HG03159 (cell line): Measurements from ENCODE around the gene MESD.

ENCODE experiments used
- ATAC-seq: cut with Tn5 transposase; IDR thresholded peaks from one replicate; pipeline ENCODE4 v1.9.1; 2021; ENCODE audit warnings: mild to moderate bottlenecking, moderate library complexity; ENCODE audit not compliant: unreplicated experiment

Gene MESD

DNA sequence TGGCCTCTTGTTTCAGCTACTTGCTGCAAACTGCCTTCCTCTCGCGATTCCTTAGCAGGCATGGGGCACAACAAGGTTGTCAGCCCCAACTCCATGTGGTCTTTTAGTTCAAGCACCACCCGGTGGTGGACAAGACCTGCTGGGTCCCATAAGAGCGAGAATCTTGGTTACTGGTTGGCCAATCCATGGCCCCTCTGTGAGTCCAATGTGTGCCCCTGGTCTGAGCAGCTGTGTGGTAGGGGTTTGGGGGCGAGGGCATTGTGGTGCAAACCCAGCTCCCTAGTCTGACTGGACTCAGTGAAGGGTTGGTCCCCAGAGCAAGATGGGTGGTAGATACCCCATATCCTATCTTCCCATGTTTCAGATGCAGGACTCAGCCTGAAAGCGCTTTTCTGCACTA, 48.8 kb downstream of the MESD start:
- ATAC-seq: no peak

DNA sequence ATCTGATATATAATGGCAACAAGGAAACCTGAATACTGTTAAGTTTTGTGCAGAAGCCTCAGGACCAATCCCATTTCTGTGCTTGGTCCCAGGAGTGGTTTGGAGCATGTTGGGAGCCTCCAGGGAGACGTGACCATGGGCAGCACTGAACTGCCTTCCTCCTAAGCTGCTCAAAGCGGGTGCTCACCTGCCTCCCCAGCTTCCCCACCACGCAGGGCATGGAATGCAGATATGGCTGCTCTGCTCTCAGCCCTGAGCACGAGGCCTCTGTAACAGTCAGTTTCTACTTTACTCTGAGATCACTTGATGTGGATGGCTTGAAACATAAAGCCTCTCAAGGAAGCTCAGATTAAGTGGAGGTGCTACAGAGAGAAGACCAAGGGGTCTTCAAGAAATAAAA, 49.3 kb downstream of the MESD start:
- no peak for ATAC-seq

DNA sequence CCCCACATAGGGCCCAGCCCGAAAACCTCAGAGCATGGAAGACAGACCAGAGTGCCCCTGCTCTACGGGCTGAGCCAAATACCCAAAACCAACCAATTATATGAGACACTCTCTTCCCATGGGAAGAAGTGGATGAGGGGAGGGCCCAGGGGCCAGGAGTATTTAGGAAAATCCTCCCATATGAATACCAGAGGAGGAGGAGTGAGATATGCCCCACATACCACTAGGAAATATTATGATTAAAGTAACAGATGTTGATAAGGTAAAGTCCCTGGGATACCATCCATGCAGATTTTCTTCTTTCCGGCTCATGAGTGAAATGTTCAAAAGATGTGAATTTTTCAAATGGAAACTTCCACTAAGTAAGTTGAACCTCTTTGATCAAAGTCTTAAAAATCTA, 50.4 kb downstream of the MESD start:
- no peak for ATAC-seq

DNA sequence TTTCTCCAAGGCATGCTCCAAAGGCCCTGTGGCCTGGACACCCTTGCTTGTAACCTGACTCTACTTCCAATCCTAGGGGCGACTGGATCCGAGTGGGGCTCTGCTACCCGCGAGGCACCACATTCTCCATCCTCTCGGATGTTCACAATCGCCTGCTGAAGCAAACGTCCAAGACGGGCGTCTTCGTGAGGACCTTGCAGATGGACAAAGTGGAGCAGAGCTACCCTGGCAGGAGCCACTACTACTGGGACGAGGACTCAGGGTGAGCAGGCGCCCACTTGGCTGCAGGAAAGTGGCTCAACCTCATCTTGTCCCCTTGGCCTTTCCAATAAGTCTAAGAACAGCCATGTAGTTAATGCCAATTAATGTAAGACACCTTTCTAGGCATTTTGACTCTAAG, 51.9 kb downstream of the MESD start:
- ATAC-seq: no peak

DNA sequence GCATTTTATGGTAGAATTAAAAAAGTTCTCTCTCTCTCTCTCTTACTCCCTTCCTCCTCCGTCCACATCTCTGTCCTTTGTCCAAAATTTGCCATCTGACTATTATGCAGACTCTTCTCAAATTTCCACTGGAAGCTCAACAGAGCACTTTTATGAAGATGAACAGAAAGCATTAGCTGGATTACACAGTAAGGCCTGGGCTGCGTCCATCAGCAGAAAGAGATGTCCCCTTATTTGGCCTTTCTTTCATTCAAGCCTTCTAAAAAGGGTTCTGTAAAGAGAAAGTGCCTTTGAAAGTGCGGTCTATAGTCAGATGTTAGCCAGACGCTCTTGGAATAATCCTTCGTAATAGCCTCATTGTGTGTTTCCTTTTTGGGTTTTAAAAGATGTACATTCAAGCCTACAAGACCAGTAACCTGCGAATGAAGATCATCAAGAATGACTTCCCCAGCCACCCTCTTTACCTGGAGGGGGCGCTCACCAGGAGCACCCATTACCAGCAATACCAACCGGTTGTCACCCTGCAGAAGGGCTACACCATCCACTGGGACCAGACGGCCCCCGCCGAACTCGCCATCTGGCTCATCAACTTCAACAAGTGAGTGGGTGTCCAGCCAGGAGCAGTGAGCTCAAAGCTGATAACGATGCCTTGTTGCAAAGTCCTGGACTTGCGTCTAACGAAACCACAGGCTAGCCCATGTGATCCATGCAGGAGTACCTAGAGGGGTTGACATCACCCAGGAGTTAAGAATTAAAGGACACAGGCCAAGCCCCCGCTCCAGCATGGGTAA, 53.1 kb downstream of the MESD start:
- no peak for ATAC-seq

DNA sequence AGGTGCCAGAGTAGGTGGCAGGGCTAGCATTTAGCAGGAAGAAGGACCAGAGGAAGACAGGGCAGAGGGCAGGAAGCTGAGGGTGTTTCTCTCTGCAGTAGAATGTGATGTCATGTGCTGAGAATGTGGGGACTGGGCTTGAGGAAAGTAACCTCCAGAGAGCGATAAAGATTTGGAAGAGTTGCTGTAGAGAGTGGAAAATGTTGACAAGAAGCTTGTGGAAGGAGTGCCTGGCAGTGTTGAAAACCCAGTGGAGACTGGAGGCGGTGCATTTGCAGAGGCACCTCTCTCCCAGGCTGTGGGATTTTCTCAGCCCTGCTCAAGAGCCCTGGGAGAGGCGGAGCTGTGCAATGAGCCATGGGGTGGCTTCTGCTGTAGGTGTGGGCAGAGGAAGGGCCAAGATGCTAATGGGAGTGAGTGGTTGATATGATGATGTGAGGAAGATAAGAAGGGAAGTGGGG, 54.8 kb downstream of the MESD start:
- no peak for ATAC-seq

DNA sequence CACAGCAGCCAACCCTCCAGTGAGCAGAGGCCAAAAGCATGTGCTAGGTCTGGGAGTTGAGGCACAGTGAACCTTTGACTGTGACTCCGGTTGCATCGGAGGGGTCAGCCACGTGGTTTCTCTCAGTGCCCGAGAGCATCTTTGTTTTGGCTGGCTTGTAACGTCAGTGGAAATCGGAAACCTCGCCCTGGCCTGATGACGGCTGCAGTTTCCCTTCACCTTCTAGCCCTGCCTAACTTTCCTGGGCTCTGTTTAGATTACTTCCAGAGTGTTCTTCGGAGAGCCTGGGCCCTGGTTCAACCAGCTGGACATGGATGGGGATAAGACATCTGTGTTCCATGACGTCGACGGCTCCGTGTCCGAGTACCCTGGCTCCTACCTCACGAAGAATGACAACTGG, 56.6 kb downstream of the MESD start:
- ATAC-seq: no peak

DNA sequence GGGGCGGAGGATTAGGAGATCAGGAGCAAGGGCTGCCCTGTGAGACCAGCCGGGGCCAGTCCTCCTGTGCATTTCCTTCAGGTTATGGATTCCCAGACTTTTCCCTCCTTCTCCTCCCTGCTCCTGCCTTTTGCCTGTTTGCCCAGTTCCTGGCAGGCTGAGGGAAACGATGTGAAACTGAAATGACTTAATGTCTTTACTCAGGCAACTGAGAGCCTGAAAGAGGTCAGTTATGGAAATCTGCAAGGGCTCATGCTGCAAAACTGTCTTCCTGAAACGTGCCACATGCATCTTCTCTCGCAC, 57.2 kb downstream of the MESD start:
- no peak for ATAC-seq

DNA sequence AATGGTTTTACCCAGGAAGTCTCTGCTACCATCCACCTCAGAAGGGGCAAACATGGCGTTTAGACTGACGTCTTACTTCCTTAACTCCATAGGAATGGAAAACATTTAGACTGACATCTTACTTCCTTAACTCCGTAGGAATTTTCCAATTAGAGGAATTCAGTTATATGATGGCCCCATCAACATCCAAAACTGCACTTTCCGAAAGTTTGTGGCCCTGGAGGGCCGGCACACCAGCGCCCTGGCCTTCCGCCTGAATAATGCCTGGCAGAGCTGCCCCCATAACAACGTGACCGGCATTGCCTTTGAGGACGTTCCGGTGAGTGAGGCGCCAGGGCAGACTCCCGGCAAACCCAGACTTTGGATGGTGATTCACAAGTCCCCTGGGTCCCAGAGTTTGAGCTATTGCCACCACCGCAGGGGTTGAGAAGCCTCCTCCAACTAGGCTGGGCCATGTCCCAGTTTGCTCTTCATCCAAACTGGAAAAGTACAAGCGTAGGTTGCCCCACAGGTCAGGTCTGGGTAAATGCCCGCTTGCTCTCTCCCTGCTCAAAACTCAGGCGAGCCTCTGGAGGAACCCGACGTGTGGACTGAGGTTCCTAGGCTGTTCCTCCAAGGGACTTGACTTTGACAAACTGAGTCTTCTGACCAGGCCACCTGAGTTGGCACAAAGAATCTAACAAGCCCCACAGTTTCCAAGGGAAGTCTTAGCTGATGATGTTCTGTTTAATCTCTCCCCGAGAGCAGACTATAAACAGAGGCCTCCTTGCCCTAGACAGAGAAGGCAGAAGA, 57.7 kb downstream of the MESD start:
- no peak for ATAC-seq

DNA sequence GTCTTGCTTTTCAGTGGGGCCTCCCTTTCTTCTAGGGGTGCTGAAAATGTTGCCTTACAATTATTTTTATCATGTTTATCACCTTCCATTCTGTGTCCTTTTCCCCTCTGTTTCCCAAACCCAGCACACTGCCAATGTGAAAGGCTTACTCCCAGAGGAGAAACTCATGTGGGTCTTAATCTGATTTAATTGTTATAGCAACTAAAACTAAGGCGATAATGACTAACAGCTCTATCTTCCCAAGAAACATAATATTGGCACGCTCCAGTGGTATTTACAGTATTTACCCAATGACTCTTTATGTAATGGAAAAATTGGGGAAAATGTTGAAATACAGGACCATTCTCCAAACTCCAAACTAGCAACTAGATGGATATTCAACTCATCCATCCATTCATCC, 58.4 kb downstream of the MESD start:
- no peak for ATAC-seq

DNA sequence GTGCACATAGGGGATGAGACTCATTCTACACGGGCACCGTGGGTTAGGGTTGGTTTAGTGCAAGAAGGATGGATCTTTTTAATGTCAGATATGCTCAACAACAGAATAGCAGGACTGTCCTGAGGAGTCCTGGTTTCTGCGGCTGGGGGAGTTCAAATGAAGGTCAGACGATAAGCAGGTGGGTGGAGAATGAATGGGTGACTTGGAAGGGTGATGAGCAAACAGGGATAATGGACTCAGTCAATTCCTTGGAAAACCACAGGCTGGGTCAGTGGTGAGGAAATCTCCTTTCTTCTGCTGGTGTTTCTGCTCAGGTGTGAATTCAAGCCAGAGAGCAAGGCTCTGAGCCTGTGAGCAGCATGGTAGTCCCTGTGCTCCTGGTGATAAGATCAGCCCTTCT, 59.9 kb downstream of the MESD start:
- ATAC-seq: no peak

DNA sequence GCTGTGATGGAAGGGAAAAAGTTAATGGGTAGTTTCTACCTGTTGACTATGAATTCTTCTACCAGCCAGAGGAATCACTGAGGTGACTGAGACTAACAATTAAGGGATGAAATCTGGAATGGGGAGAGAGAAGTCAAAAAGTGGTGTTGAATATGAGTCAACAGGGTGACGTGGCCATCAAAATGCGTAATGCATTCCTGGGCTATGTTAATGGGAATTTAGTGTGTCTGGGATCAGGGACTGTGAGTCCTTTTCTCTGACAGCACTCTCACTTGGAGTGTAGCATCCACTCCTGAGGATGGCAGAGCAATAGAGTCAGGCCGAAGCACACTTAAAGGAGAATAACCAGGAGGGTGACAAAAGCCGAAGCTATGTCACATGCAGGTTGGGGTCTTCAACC, 60.4 kb downstream of the MESD start:
- ATAC-seq: no peak

DNA sequence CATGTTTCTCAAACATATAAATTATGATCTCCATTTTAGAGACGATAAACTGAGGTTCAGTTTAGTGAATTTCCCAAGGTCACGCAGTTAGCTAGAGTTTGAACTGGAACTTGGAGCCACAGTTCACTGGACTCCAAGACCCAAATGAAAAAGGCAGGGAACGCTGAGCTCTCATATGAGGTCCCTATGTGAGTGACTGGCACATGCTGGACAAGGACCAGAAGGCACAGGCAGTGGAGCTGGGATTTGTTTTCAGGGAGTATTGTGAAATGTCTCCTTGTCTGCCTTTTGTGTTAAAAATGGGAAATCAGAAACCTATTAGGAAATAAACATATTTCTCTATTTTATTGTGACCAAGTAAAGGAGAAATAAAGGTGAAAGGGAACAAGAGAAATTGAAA, 63.5 kb downstream of the MESD start:
- ATAC-seq: no peak

DNA sequence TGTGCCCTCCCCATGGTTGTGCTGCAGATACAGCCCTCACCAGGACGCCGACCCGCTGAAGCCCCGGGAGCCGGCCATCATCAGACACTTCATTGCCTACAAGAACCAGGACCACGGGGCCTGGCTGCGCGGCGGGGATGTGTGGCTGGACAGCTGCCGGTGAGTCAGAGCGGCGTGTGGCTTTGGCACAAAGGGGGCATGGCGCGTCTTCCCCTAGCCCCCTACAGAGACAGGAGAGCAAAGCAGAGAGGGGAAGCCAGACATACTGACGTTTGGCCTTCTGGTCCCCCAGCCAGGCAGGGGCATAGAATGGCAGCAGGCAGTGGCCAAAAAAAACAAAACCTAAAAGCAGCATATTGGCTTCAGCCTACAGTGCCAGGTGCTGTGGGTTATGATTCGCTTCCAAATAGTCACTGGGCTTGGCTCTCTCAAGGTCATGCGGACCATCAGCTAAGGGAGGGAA, 64.0 kb downstream of the MESD start:
- ATAC-seq: no peak

DNA sequence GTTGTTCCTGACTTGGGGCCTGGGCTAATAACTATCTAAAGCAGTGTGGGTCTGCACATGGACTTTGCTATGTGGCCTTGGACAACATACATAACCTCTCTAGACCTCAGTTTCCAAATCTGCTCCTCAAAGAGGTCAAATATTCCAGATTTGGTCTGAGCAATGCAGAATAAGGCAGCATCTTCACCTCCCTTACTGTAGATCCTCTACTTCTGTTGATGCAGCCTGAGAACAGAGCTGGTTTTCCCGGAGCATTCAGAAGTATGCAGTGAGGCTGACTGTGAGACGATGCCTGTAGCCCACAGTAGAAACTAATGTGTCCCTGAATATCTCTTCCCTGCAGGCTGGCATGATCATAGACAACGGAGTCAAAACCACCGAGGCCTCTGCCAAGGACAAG, 65.3 kb downstream of the MESD start:
- no peak for ATAC-seq

DNA sequence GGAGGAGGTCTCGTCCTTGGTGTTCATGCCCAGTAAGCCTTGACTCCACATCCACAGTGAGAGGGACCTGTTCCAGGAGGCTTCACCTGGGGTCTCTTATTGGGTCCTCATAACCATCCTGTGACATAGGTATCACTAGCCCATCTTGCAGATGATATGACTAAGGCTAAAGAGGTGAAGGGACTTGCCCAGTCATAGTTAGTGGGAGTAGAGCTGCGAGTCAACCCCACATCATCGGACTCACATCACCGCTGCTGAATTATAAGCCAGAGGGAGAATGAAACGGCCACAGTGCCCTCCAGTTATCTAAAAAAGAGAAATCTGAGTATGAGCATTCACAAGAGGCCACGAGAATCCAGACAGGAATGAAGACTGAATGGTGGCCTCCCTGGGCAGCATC, 66.0 kb downstream of the MESD start:
- ATAC-seq: no peak

DNA sequence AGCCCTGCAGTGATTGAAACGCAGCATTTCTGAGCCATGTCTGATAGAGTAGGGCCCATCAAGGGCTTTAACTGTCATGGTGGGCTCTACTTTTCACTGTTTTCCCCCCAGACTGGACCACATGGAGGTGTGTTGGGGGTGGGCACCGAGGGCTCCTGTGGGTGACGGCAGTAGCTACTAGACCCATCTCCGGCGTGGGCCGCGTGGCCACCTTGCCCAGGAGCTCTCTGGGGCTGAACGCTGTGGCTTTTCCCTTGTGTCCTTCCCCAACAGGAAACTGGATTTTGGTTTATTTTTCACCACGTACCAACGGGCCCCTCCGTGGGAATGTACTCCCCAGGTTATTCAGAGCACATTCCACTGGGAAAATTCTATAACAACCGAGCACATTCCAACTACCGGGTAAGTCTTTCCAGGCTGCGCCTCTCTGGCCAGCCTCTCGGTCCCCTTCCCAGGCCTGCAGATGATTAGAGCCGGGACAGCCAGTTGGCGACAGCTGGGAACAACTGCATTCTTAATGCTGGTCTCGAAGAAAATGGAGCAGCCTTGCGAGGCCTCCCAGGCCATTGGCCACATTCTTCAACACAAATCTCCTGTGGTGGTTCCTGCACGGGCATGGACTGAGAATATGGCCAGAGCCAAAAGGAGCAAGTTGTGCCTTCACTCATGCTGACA, 67.7 kb downstream of the MESD start:
- no peak for ATAC-seq

DNA sequence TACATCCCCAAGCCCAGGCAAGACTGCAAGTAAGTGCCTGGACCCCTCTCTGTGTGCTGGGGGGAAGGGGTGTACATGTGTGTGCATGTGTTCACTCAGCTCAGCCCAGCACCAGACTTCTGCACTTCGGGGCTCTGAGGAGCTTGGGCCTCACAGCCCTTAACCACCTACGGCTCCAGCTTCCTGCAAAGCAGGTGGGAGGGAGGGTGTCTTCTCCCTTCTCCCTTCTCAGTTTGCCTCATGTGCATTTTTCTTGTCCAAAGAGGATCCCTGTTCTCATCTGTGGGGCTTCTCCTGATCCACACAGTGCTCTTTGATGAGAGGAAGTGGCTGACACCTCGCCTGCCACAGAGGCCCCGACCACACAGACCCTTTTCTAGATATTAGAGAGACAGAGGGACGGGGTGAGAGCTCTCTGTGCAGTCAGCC, 69.3 kb downstream of the MESD start:
- no peak for ATAC-seq

DNA sequence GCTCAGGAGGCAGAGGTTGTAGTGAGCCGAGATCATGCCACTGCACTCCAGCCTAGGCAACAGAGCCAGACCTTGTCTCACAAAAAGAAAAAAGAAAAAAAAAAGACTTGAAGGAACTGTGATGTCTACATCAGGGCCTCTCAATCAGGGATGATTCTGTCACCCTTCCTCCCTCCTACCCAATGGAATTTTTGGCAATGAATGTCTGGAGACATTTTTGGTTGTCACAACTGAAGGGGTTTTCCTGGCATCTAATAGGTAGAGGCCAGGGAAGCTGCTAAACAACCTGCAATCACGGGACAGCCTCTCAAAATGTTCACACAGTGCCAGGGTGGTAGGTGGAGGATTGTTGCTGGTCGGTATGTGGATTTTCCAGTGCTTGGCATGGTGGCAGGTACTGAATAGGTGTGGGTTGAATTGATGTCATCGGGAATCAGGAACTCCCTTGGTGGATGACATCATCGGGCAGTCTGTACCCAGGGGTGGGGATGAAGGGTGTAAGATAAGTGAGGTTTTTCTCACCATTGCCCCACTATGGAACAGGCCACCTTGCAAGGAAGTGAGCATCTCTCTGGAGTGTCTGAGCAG, 71.3 kb downstream of the MESD start:
- ATAC-seq: no peak

DNA sequence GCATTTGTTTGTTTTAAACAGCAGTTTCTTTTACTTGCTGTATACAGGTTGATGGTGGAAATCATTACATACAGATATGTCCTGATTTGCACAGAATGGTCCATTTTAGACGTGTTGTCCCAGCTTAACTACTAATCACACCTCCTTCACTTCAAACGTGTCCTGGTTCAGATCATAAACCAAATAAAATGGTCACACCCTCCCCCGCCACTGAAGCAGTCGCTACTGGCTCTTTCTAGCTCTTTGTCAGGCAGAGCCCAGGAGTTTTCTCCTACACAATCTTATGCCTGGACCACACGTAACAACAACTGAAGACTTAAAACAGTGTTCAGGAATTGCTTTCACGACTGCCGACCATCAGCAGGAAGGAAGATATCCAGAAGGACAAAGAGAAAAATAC, 73.6 kb downstream of the MESD start:
- no peak for ATAC-seq

DNA sequence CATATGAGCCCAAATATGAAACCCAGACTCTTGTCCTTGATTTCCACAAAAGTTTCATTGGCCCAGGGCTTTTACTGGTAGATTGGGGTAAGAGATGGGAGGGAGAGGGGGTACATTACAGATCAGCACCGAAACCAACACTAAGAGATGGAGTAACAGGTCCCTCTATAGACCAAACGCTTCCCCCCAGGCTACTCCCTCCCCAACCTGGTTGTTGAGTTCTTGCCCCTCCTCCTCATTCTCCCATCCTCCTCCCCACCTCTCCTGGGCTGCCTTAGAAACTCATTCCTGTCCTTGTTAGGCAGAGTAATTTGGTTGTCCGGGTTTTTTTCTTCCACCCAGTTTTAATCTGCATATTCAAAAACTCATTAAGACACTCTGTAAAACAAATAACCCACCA, 74.1 kb downstream of the MESD start:
- ATAC-seq: no peak

DNA sequence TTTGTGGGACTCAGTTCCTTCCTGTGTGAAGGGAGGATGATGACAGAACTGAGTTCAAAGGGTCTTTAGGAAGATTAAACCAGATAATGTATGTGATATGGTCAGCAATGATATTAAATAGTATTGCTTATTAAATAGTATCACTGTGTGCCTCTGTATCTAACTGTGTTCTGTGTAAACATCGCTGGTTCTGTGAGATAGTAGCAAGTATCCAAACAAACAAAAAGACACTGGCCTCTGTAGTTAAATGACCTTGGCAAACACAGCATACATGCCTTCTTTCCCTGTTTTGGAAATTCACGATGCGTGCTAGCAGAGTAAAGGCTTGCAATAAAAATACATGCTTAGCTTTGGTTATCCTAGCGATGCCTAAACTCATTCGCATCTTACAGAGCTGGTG, 76.1 kb downstream of the MESD start:
- ATAC-seq: no peak
